OCI-LY3 (cell line): ENCODE results near the gene GTF2IRD1.

Experiments used
- H2AFZ ChIP-seq: fragments of 200-600, 300-600 bp; shearing (Covaris generic); 2 replicates; pipeline ENCODE4 v1.6.0; 2014; ENCODE audit warnings: antibody characterized with exemption, low read depth, low read length
- H3K27ac ChIP-seq: fragments of 200-600, 300-600 bp; sonication (generic); 2 replicates; pipeline ENCODE4 v1.5.1; 2014; ENCODE audit warnings: mild to moderate bottlenecking, low read length, moderate library complexity, mixed read lengths
- H3K27me3 ChIP-seq: fragments of 200-600, 300-600 bp; sonication (generic); 2 replicates; pipeline ENCODE4 v1.6.1; 2014; ENCODE audit warnings: low read depth, low read length, mixed read lengths
- H3K36me3 ChIP-seq: fragments of 200-600, 300-600 bp; sonication (generic); replicated peaks from 2 replicates; pipeline ENCODE3; 2014; ENCODE audit warnings: low read depth, low read length, mixed read lengths
- H3K4me1 ChIP-seq: fragments of 300-600, 200-600 bp; sonication (generic); 2 replicates; pipeline ENCODE4 v1.6.1; 2014; ENCODE audit warnings: low read length, mixed read lengths
- H3K4me2 ChIP-seq: fragments of 200-600, 300-600 bp; sonication (generic); 2 replicates; pipeline ENCODE4 v1.6.1; 2014; ENCODE audit warnings: low read length, mixed read lengths
- H3K4me3 ChIP-seq: fragments of 300-600, 200-600 bp; sonication (generic); 2 replicates; pipeline ENCODE4 v1.5.1; 2014; ENCODE audit warnings: antibody characterized with exemption, mild to moderate bottlenecking, low read length, moderate library complexity
- H3K79me2 ChIP-seq: fragments of 300-600, 200-600 bp; shearing (Covaris generic); 2 replicates; pipeline ENCODE4 v1.6.1; 2014; ENCODE audit warnings: mild to moderate bottlenecking, low read length, mixed read lengths
- H3K9ac ChIP-seq: fragments of 300-600, 200-600 bp; shearing (Covaris generic); 2 replicates; pipeline ENCODE4 v1.6.0; 2014; ENCODE audit warnings: mild to moderate bottlenecking, low read length, moderate library complexity
- H3K9me3 ChIP-seq: fragments of 200-600, 300-600 bp; shearing (Covaris generic); 2 replicates; pipeline ENCODE4 v1.6.1; 2014; ENCODE audit warnings: low read length, mixed read lengths; ENCODE audit not compliant: insufficient read depth
- H4K20me1 ChIP-seq: fragments of 200-600, 300-600 bp; sonication (generic); 2 replicates; pipeline ENCODE4 v1.6.1; 2016; ENCODE audit warnings: low read length, mixed read lengths; ENCODE audit not compliant: insufficient read depth
- EZH2phosphoT487 ChIP-seq: fragments of 200-600 bp; shearing (Covaris generic); IDR thresholded peaks from 2 replicates; pipeline ENCODE4 v1.6.1; 2018; ENCODE audit warnings: antibody characterized with exemption, mixed run types, low read depth
- TF ChIP-seq, protein P1 (sequence below): fragments of 200-600, 300-600 bp; sonication (generic); IDR thresholded peaks from 2 replicates; pipeline ENCODE4 v1.5.1; 2014; ENCODE audit warnings: antibody characterized with exemption, low read length, low read depth

The GTF2IRD1 gene, protein sequence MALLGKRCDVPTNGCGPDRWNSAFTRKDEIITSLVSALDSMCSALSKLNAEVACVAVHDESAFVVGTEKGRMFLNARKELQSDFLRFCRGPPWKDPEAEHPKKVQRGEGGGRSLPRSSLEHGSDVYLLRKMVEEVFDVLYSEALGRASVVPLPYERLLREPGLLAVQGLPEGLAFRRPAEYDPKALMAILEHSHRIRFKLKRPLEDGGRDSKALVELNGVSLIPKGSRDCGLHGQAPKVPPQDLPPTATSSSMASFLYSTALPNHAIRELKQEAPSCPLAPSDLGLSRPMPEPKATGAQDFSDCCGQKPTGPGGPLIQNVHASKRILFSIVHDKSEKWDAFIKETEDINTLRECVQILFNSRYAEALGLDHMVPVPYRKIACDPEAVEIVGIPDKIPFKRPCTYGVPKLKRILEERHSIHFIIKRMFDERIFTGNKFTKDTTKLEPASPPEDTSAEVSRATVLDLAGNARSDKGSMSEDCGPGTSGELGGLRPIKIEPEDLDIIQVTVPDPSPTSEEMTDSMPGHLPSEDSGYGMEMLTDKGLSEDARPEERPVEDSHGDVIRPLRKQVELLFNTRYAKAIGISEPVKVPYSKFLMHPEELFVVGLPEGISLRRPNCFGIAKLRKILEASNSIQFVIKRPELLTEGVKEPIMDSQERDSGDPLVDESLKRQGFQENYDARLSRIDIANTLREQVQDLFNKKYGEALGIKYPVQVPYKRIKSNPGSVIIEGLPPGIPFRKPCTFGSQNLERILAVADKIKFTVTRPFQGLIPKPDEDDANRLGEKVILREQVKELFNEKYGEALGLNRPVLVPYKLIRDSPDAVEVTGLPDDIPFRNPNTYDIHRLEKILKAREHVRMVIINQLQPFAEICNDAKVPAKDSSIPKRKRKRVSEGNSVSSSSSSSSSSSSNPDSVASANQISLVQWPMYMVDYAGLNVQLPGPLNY

DNA sequence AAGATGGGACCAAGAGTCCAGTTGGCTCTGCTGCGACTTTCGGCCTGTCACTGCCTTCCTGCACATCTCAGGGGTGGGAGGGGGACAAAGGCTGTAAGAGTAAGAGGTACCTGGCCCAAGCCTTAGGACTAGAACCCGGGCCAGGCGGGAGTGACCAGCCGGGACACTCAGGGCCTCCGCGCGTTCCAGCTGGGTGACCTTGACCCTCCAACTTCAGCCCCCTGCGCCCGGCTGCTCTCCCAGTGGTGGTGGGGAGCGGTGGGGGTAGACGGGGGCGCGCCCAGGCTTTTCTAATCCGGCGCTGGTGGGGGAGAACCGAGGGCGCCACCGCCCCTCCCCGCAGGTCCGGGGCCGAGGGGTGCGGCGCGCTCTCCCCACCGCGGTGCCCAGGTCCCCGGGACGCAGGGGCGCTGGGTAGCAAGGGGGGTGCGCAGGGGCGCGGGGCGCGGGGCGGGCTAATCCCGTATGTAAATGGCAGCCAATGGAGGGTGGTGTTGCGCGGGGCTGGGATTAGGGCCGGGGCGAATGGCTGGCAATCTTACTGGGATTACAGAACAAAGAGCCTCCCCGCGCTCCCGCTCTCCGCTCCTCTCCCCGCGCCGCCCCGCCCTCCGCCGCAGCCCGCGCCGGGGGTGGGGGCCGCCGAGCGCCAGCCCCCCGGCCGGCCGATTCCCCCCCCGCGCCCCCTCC is at the start of gene GTF2IRD1:
Gene GTF2IRD1, plus strand, starts transcription at position 585 of the 690 bp plus-strand sequence. CDS start 54,175 bp downstream, outside the sequence.
- no peaks in the 10 kb centered on the region for H3K4me1 ChIP-seq
- H3K4me3 ChIP-seq: no peak within 1 kb of the TSS
- no peak for TF ChIP-seq EZH2phosphoT487
- TF ChIP-seq, protein P1, sequence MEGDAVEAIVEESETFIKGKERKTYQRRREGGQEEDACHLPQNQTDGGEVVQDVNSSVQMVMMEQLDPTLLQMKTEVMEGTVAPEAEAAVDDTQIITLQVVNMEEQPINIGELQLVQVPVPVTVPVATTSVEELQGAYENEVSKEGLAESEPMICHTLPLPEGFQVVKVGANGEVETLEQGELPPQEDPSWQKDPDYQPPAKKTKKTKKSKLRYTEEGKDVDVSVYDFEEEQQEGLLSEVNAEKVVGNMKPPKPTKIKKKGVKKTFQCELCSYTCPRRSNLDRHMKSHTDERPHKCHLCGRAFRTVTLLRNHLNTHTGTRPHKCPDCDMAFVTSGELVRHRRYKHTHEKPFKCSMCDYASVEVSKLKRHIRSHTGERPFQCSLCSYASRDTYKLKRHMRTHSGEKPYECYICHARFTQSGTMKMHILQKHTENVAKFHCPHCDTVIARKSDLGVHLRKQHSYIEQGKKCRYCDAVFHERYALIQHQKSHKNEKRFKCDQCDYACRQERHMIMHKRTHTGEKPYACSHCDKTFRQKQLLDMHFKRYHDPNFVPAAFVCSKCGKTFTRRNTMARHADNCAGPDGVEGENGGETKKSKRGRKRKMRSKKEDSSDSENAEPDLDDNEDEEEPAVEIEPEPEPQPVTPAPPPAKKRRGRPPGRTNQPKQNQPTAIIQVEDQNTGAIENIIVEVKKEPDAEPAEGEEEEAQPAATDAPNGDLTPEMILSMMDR: no peak
- H3K27me3 ChIP-seq: no peaks in the 10 kb centered on the region
- no peaks in the 10 kb centered on the region for H3K36me3 ChIP-seq
- H4K20me1 ChIP-seq: no peaks in the 10 kb centered on the region
- H3K9ac ChIP-seq: no peak within 1 kb of the TSS
- no peaks in the 10 kb centered on the region for H3K79me2 ChIP-seq
- no peak within 1 kb of the TSS for H3K27ac ChIP-seq
- no peaks in the 10 kb centered on the region for H3K9me3 ChIP-seq
- no peak within 1 kb of the TSS for H2AFZ ChIP-seq
- H3K4me2 ChIP-seq: no peak within 1 kb of the TSS

DNA sequence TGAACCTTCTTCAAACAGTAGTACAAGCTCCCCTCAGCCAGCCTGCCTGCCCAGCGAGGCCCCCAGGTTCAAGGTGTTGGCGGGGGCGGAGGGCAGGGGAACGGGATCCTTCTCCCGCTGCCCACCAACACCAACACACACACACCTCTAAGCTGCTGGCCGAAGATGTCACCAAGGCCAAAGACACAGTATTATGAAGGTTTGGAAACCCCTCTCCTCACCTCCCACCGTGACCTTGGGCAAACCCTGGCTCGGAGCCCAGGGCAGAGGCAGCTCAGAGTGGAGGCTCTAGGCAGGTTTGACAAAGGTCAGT is 49.4 kb upstream of the GTF2IRD1 start:
- Histone ChIP-seq H3K4me2 (no peak overlapping the region), H2AFZ (no peak overlapping the region), H3K9ac (no peak overlapping the region), H3K9me3 (no peaks in the 10 kb centered on the region), H3K27ac (no peak overlapping the region), H3K79me2 (no peaks in the 10 kb centered on the region), H3K27me3 (no peaks in the 10 kb centered on the region), H3K36me3 (peaks cover 12% of the 10 kb centered on the region), H3K4me3 (no peak overlapping the region), H4K20me1 (no peaks in the 10 kb centered on the region), H3K4me1 (no peaks in the 10 kb centered on the region)
- TF ChIP-seq, protein P1: no peak
- TF ChIP-seq EZH2phosphoT487: no peak

DNA sequence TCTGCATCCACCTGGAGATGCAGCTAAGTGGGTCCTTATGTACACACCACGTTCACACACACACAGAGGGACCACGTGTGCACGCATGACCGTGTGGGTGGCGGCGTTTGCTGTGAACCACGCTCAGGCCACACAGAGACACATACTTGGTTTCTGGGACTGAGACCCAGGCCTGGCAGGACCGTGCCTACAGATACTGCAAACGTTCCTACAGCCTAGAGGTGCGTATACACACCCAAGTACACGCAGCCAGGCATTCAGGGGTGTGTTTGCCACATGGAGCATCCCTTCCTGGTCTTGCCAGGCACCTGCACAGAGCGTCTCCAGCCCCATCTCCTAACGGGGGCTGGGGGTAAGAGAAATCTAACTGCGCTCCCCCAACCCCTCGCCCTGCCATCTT is 49.0 kb upstream of the GTF2IRD1 start:
- TF ChIP-seq, protein P1: no peak
- TF ChIP-seq EZH2phosphoT487: no peak
- Histone ChIP-seq H3K9ac (no peak overlapping the region), H3K27me3 (no peaks in the 10 kb centered on the region)

More for the DNA sequence above, 49.0 kb upstream of the GTF2IRD1 start:
- H3K27ac ChIP-seq: no peak overlapping the region
- H3K4me1 ChIP-seq: no peaks in the 10 kb centered on the region
- peaks cover 12% of the 10 kb centered on the region for H3K36me3 ChIP-seq
- no peak overlapping the region for H2AFZ ChIP-seq
- no peak overlapping the region for H3K4me3 ChIP-seq
- no peaks in the 10 kb centered on the region for H4K20me1 ChIP-seq
- H3K79me2 ChIP-seq: no peaks in the 10 kb centered on the region
- H3K9me3 ChIP-seq: no peaks in the 10 kb centered on the region
- no peak overlapping the region for H3K4me2 ChIP-seq
